ENCODE results near the gene CLDN1.

DNA sequence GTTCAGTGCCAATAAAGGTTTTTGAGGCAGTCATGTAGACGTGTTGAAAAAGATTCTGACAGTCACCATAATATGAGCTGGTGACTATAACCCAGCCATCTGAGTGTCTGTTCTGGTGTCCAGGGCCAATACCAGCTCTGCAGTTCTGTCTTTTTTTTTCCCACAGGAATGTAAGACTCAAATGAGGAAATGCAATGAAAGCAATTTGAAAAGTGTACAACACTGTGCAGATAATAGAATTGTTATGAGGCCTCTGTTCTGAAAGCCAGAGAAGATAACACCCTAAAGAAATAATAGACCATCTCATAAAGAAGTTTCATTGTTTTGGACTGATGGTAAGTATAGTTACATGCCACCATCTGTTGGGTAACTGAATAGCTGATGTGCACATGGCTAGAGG lies 57.1 kb downstream of the CLDN1 start:
- no peak for TF ChIP-seq CTCF (IDR thresholded peaks at IDR 0.05)
- no peak for TF ChIP-seq EZH2 (IDR thresholded peaks at IDR 0.05; ENCODE audit: borderline replicate concordance, insufficient read depth, low read depth, low read length, poor library complexity, severe bottlenecking)
